GM21381 (cell line): Measurements from ENCODE around the gene PPP1R3E.
"Not testable (repeated sequence)": the region's sequence is repeated elsewhere in the genome, so short reads cannot be mapped to it uniquely, and the experiment has no call there.

Experiments
- ATAC-seq: cut with Tn5 transposase; IDR thresholded peaks from one replicate; pipeline ENCODE4 v1.9.1; 2021; ENCODE audit warnings: mild to moderate bottlenecking, moderate library complexity; ENCODE audit not compliant: unreplicated experiment

The PPP1R3E gene, protein sequence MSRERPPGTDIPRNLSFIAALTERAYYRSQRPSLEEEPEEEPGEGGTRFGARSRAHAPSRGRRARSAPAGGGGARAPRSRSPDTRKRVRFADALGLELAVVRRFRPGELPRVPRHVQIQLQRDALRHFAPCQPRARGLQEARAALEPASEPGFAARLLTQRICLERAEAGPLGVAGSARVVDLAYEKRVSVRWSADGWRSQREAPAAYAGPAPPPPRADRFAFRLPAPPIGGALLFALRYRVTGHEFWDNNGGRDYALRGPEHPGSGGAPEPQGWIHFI

DNA sequence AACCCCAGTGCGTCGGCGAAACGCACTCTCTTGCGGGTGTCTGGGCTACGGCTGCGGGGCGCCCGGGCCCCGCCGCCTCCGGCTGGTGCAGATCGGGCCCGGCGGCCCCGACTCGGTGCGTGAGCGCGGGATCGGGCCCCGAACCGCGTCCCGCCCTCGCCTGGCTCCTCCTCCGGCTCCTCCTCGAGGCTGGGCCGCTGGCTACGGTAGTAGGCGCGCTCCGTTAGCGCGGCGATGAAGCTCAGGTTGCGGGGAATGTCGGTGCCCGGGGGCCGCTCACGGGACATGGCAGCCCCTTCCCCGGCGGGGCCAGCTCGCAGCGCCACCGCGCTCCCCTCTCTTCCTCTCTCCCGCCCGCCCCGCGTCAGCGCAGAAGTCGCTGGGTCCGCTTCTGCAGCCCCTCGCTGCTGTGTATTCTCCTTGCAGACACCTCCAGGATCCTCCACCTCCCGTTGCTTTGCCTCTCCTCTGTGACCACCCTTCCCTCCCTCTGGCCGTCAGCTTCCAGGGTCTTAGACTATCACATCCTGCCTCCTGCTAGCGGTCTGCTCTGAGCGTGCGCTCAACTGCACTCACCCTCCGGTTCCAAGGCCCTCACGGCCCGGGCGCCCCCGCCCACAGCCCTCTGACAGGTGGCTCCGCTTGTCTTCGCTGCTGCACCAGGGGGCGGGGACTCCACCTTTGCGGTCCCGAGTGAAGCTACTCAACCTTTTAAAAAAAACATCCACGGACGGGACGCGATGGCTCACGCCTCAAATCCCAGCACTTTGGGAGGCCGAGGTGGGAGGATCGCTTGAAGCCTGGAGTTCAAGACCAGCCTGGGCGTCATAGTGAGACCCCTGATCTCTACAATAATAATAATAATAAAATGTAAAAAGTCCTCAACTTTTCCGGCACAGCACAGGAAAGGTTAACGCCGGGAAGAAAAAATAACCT lies at the start of gene PPP1R3E:
PPP1R3E (minus strand) TSS at position 570 of the 936 bp plus-strand sequence; CDS start at position 287, 283 bp downstream.
- ATAC-seq, result peak; percentile 32

DNA sequence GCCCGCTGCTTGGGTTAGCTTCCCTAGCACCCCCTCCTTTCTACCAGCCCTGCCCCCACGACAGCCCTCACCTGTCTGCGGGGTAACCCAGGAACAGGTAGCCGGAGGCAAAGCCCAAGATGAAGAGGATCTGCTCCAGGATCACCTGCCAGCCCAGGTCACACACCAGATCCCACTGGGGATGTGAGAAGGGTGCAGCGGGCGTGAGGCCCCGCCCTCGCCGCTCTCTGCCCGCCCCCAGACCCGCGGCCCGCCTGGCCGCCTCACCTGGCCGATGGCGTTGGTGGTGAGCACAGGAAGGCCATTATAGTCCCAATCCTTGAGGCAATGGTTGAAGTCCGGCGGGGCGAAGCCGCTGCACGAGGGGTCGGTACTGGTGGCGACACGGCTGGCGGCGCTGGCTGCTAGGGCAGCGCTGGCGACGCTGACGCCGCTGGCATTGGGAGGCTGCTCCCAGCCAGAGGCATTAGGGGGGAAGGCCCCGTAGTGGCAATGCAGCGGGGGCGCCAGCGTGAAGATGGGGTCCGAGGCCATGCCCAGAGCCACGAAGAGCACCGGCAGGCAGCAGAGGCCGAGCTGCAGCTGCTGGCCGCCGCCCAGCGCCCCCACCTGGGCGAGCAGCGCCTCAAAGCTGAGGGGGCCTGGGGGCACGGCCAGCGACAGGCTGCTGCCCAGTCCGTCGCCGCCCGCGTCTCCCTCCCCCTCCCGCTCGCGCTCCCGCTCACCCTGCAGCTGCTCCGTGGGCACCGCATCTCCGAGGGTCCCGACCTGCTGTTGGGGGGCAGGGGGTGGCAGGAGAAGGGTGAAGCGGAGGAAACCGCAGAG lies 49.2 kb upstream of the PPP1R3E start:
- ATAC-seq, result no peak

DNA sequence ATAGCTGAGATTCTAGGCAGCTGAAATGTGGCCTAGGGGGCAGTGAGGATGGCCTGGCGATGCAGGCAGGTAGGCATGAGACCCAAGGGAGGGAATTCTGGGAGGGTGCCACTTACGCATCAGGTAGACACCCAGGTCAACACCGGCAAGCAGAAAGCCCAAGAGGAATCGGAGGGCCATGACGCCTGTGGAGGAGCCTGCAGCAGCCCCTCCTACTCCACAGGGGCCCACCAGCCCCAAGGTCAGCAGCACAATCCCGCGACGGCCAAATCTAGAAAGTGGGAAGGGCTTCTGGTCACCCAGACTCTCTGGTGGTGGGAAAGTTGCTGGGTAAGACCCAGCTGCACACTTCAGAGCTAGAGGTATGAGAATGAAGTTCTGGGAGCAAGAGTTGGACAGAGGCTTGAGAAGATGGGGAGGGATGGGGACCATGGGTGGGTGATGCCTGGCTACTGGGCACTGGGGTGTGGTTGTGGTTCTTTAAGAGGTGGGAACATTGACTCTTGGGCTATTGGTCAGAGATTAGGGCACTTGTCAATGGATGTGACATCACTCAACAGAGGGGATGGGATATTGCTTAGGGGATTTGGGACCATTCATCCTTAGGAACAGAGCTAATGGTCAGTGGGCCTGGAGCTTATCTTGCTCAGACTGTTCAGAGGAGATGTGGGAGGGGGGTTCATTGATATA lies 46.6 kb upstream of the PPP1R3E start:
- ATAC-seq, result no peak

DNA sequence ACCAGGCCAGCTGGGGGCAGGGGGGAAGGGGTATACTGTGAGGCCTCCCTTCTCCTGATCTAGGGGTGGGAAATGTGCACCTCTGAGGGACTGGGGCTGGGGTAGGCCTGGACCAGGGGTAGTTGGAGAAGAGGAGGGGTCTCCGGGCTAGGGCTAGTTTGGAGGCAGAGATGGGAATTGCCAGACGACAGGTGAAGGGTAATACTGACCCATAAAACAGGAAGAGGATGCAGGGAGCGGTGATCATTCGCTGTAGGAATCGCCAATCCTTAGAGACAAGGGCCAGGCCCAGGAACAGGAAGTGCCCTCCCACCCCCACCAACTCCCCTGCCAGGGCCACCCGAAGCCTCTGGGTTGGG lies 45.6 kb upstream of the PPP1R3E start:
- ATAC-seq, result no peak

DNA sequence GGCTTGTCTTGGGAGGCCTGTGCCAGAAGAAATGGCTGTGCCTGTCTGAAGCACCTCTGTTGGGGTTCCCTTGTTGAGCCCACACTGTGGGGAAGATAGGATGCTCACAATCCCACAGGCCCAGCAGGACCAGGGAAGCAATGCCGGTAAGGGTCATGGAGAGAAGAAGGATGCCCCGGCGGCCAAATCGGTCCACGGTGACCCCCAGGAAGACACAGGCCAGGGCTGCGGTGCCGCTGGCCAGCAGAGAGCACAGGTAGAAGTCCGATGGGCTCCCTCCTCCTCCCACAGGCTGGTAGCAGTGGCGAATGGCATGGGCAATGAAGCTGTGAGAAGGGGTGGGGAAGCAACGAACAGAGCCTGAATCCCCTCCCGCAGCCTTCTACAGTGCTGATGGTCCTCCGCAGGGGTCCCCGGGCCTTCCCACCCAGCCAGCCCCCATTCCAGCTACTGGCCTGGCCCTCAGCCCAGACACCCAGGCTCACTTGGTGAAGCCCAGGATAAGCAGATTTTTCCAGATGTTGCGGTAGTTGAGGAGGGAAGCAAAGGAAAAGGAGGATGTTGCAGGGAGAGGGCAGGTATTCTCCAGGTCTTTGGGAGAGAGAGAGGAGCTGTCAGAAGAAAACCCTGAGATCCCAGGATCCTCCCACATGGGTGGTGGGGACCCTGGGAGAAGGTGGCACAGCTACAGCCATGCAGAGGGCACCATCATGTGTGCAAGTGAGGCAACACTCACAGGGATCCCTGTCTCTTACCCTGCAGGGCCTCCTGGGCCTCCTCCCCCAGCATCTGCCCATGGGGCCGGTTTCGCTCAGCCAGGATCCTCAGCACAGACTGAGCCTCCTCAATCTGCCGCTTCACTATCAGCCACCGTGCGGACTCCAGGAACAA lies 45.0 kb upstream of the PPP1R3E start:
- no peak for ATAC-seq

DNA sequence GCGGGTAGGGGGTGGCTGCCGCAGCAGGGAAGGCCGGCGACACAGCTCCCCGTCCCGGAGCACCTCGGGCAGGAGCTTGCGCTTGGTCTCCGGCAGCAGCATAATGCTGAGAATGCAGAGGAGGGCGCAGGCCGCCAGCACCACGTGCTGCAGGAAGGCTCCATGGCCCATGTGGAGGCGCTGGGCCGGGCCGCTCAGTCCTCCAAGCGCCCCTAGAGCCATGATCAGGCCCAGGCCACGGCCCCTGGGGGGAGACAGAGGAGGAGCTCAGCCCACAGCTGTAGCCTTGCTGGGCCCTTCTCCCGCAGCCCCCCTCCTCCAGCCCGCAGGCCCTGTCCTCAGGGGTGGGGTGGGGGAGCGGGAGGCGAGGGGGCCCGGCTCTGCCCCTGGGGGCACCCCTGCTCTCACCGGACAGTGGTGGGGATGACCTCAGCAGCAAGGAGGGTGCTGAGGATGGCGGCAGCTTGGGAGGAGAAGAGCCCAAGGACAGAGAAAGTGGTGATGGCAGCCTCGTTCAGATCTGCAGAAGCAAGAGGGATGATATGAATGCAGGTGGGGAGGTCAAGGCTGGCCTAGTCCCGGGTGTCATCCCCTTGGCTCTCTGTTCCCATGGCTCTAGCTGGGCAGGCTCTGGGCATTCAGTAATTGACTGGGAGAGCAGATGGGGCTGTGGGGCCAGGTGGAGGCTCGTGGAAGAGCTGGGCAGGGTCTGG lies 44.2 kb upstream of the PPP1R3E start:
- no peak for ATAC-seq

DNA sequence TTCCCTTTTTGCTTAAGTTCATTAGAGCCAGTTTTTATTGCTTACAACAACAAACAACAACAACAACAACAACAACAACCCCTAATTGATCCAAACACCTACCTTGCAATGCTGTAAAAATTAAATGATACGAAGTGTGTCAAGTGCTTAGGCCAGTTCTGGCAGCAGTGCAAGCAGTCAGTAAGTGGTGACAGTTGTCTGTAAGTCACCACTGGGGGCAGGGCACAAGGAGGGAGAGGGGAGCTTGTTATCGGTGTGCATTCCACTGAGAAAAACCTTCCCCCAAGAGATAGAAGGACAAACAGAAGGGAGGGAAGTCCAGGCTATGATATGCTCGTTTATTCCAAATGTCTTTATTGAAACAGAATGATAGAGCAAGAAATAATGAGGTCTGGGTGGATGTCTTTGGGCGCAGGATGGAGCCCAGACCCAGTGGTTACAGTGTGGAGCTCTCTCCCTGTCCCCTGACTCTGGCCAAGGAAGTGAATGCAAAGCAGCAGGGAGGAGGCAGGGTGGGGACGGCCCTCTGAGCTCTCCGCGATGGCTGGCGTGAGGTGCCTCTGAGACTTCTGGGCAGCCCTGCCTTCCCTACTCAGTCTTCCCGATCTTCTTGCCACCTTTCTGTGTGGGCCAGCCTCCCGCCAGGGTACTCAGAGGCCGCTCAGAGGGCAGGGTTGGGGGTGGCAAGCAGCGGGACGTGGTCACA lies 43.5 kb upstream of the PPP1R3E start:
- no peak for ATAC-seq

DNA sequence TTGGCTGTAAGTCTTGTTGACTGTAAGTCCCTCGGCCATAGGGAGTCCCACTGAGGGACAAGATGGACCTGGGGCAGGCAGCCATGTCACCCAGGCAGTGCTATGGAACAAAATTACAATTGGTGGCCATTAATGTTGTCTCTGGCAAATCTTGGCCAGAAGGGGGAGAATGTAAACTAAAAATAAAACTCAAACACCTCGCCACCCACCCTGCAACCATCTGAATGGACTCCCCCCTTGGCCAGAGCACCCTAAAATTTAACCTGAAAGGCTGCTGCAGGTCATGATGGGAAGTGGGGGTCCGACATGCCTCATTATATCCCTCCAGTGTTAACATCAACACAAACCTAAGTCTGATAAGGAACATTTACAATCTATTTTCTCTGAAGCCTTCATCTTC lies 41.8 kb upstream of the PPP1R3E start:
- no peak for ATAC-seq

DNA sequence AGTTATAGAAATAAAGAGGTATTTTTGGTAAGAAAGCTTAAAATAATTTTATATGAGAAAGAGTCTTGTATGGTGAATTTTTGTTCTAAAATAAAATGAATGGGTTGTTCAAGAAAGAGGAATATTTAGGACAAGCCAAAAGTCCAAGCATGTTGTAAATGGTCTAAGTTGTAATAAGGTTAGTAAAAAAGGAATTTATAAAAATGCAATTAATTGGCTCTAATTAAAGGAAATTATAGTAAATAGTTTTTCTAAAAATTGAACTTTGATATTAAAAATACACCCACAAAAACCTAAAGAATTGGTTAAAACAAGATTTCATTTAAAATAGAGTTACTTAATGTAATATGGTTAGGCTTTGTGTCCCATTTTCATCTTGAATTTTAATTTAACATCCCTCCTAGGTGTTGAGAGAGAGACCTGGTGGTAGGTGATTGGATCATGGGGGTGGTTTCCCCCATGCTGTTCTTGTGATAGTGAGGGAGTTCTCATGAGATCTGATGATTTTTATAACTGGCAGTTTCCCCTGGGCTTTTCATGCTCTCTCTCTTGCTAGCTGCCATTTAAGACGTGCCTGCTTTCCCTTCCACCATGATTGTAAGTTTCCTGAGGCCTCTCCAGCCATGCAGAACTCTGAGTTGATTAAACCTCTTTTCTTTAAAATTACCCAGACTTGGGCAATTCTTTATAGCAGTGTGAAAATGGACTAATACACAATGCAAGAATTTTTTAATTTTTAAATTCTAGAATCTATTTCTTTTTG lies 37.0 kb upstream of the PPP1R3E start:
- ATAC-seq, result no peak

DNA sequence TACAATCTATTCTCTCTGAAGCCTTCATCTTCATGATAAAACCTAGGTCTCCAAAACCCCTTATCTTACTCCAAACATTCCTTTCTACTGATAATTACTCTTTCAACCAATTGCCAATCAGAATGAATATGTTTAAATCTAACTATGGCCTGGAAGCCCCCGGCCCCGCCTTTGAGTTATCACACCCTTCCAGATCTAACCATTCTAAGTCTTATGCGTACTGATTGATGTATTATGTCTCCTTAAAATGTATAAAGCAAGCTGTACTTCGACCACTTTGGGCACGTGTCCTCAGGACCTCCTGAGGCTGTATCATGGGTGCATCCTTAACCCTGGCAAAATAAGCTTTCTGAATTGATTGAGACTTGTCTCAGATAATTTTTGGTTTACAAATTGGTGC lies 33.0 kb upstream of the PPP1R3E start:
- ATAC-seq, result no peak

DNA sequence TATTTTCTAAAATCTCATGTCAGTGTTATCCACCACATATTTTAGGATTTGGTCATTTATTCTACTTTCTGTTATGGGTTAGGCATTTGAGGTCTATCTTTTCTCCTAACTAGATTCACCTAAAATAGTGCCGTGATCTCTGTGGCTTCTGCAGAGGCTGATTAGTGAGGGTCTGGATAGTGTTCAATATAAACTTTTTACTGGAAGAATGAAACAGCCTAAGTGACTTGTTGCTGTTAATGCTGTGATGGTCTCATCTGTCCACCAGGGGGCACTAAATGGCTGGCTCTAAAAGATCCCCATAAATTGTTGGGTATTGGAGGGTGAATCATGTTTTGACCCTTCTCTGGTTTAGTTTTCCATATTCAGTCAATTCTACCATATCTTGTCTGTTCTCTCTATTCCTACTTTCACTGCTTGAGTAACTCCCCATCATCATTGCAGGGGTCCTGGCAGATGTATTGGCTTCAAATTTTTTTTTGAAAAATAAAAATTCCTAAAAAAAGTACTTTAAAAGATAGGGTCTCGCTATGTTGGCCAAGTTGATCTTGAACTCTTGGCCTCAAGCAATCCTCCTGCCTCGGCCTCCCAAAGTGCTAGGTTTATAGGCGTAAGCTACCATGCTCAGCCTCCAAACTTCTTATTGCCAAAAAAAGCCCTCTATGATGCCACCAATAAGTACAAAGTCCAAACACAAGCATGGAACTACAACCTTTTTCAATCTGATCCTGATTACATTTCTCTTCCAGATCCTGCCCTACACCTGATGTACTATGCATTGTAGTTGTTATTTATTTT lies 25.5 kb upstream of the PPP1R3E start:
- ATAC-seq, result no peak

DNA sequence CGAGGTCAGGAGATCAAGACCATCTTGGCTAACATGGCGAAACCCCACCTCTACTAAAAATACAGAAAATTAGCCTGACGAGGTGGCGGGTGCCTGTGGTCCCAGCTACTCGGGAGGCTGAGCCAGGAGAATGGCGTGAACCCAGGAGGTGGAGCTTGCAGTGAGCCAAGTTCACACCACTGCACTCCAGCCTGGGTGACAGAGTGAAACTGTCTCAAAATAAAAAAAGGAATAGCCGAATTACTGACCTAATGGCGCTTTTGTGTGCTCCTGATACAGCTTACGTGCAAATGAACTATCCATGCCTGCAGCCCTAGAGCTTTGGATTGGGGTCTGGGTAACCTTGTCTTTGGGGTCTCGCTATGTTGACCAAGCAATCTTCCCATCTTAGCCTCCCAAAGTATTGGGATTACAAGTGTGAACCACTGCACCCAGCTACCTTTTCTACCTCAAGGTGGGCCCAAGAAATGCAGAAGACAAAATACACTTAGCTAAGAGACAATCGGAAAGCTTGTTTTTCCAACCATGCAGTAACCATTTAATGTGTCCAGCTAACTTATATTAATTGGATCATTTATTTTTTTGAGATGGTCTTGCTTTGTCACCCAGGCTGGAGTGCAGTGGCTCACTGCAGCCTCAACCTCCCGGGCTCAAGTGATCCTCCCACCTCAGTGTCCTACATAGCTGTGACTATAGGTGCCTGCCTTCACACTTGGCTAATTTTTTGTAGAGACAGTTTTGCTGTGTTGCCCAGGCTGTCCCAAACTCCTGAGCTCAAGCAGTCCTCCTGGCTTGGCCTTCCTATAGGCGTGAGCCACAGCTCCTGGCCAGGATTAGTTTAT lies 24.1 kb upstream of the PPP1R3E start:
- ATAC-seq, result no peak

DNA sequence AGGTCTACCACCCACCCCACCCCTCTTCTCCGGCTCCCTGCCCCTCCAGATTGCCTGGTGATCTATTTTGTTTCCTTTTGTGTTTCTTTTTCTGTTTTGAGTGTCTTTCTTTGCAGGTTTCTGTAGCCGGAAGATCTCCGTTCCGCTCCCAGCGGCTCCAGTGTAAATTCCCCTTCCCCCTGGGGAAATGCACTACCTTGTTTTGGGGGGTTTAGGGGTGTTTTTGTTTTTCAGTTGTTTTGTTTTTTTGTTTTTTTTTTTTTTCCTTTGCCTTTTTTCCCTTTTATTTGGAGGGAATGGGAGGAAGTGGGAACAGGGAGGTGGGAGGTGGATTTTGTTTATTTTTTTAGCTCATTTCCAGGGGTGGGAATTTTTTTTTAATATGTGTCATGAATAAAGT lies 23.1 kb upstream of the PPP1R3E start:
- ATAC-seq, result not testable (repeated sequence)

DNA sequence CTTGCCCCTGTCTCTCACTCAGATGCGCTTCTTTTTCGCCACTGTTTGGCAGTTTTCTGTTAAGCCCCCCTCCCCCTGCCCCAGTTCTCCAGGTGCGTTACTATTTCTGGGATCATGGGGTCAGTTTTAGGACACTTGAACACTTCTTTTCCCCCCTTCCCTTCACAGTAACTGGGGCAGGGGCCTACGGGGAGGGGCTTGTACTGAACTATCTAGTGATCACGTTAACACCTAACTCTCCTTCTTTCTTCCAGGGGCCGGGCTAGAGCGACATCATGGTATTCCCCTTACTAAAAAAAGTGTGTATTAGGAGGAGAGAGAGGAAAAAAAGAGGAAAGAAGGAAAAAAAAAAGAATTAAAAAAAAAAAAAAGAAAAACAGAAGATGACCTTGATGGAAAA lies 22.3 kb upstream of the PPP1R3E start:
- ATAC-seq, result no peak

DNA sequence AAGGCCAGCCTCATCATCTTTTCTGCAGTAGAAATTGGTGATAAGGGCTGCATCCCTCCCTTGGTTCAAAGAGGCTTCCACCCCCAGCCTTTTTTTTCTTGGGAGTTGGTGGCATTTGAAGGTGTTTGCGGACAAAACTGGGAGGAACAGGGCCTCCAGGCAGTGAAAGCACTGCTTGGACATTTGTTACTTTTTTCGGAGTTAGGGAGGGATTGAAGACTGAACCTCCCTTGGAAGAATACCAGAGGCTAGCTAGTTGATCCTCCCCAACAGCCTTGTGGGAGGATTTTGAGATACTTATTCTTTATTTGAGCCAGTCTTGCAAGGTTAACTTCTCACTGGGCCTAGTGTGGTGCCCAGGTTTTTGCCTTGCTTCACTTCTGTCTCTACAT lies 21.8 kb upstream of the PPP1R3E start:
- ATAC-seq, result no peak

DNA sequence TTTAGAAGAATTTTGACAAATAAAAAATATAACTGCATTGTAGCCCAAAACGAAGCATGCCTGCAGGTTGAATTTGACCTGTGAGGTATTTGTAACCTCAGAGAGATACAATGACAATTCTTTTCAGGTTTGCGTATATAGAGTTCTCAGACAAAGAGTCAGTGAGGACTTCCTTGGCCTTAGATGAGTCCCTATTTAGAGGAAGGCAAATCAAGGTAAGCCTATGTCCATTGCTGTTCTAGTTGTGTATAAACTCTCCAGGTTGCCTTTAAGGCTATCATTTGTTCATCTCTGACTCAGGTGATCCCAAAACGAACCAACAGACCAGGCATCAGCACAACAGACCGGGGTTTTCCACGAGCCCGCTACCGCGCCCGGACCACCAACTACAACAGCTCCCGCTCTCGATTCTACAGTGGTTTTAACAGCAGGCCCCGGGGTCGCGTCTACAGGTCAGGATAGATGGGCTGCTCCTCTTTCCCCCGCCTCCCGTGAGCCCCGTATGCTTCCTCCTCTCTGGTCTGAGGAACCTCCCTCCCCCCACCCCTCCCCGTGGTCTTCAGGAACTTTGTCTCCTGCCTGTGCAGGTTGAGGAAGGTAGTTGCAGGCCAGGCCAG lies 21.3 kb upstream of the PPP1R3E start:
- ATAC-seq, result no peak
